ENCODE measurements around the gene IGSF3.

GRCh38 chr1:116664978-116665371 is 2.6 kb downstream of the IGSF3 start:
- TF ChIP-seq POLR2A (IDR thresholded peaks at IDR 0.05): no peak
- TF ChIP-seq, protein P1, sequence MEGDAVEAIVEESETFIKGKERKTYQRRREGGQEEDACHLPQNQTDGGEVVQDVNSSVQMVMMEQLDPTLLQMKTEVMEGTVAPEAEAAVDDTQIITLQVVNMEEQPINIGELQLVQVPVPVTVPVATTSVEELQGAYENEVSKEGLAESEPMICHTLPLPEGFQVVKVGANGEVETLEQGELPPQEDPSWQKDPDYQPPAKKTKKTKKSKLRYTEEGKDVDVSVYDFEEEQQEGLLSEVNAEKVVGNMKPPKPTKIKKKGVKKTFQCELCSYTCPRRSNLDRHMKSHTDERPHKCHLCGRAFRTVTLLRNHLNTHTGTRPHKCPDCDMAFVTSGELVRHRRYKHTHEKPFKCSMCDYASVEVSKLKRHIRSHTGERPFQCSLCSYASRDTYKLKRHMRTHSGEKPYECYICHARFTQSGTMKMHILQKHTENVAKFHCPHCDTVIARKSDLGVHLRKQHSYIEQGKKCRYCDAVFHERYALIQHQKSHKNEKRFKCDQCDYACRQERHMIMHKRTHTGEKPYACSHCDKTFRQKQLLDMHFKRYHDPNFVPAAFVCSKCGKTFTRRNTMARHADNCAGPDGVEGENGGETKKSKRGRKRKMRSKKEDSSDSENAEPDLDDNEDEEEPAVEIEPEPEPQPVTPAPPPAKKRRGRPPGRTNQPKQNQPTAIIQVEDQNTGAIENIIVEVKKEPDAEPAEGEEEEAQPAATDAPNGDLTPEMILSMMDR (IDR thresholded peaks at IDR 0.05 in 4 of 5, conservative IDR thresholded peaks at IDR 0.05 in 1 of 5): no peak

All from gastrocnemius medialis (tissue), 4 donors.